Measurements from ENCODE around the gene IL21R.

GRCh38 chr16:27460663-27461482, 58.9 kb downstream of the IL21R start:
- TF ChIP-seq CTCF (IDR thresholded peaks at IDR 0.05) (no peak), POLR2A (IDR thresholded peaks at IDR 0.05) (no peak), POLR2AphosphoS5 (IDR thresholded peaks at IDR 0.05) (no peak), EP300 (IDR thresholded peaks at IDR 0.05) (no peak)
